ENCODE measurements around the gene MAPK8. TPM values are rescaled to one million over a fixed set of nuclear protein-coding genes. Genes with fewer than 3 reads are reported as not detected.

The MAPK8 gene
- total RNA-seq, 3 donors from 2014 or later = 47.1 to 56.4 (median 53.5) TPM

DNA sequence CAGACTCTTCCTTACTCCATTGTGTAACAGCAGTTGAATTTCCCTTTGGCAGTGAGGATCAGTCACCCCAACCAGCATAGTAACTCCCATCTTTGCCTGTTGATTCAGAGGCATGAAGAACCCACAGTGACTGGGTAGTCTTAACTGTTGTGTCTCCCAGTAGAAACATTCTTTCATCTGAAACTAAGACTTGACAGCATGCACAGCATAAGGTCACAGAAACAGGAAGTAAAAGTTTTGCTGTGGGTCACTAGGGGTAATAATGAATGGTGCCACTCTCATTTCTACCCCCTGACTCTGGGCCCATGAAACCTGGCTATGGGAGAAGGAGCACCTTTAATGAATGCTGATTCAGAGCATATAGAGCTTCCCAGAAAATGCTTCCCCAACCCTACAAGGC, 23.6 kb upstream of the MAPK8 start:
- no peaks in the 10 kb centered on the region for H3K36me3 ChIP-seq (ENCODE audit: low read depth)
- H3K4me1 ChIP-seq (ENCODE audit: low read depth) = no peaks in the 10 kb centered on the region
- no peak overlapping the region for H3K4me3 ChIP-seq
- no peak for ATAC-seq
- TF ChIP-seq, protein P1, sequence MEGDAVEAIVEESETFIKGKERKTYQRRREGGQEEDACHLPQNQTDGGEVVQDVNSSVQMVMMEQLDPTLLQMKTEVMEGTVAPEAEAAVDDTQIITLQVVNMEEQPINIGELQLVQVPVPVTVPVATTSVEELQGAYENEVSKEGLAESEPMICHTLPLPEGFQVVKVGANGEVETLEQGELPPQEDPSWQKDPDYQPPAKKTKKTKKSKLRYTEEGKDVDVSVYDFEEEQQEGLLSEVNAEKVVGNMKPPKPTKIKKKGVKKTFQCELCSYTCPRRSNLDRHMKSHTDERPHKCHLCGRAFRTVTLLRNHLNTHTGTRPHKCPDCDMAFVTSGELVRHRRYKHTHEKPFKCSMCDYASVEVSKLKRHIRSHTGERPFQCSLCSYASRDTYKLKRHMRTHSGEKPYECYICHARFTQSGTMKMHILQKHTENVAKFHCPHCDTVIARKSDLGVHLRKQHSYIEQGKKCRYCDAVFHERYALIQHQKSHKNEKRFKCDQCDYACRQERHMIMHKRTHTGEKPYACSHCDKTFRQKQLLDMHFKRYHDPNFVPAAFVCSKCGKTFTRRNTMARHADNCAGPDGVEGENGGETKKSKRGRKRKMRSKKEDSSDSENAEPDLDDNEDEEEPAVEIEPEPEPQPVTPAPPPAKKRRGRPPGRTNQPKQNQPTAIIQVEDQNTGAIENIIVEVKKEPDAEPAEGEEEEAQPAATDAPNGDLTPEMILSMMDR (IDR thresholded peaks at IDR 0.05) = no peak
- no peak for DNase-seq
- H3K9me3 ChIP-seq = no peaks in the 10 kb centered on the region
- intact Hi-C loops (cut with DNase I, micrococcal nuclease) = no loop called here

DNA sequence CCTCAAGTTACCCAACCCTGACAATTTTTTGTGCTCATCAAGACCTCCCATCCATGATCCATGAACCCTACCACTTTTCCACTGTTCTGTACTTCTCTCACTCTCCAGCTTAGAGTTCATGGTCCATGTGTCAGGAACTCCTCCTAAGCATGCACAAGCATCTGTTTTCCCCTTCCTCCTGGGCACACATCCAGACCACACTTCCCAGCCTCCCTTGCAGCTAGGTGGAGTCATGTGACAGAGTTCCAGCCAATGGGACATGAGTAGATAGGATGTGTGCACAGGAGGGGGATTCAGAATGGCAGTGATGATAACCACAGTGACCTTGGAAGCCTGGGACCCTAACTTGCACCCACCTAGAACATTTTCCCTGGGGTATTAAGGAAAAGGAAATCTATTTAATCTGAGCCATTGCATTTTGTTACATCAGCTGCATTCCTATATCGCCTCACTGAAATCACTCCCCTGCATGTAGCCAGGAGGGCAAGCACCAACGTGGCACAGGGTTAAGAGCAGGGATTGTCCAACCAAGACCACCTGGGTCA, 22.4 kb upstream of the MAPK8 start:
- DNase-seq = no peak
- TF ChIP-seq, protein P1 (IDR thresholded peaks at IDR 0.05) = no peak

DNA sequence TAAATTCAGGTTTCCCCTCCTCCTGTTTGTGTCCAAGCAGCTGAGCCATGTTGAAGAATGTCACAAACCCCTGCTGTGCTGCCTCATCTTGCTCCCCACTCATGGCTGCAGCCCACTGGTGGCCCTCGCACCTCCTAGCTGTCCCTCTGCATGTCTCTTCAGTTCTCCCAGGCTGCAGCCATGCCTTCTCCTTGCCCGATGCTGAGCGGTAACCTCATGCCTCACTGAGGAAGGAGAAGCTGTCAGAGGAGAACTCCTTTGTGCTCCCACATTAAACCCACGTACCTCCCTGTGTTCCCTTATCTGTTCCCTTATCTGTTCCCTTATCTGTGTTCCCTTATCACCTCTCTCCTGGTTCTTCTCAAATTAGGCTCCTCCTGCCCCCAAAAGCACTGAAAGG, 21.7 kb upstream of the MAPK8 start:
- no peaks in the 10 kb centered on the region for H3K4me1 ChIP-seq (ENCODE audit: low read depth)
- ATAC-seq = no peak
- no peak for DNase-seq
- no peaks in the 10 kb centered on the region for H3K36me3 ChIP-seq (ENCODE audit: low read depth)
- intact Hi-C loops (cut with DNase I, micrococcal nuclease) = no loop called here
- TF ChIP-seq, protein P1 (IDR thresholded peaks at IDR 0.05) = no peak
- no peaks in the 10 kb centered on the region for H3K9me3 ChIP-seq
- H3K4me3 ChIP-seq = no peak overlapping the region

More for the DNA sequence above, 22.4 kb upstream of the MAPK8 start:
- intact Hi-C loops (cut with DNase I, micrococcal nuclease) = no loop called here
- no peak overlapping the region for H3K4me3 ChIP-seq
- H3K9me3 ChIP-seq = no peaks in the 10 kb centered on the region
- no peaks in the 10 kb centered on the region for H3K36me3 ChIP-seq (ENCODE audit: low read depth)
- ATAC-seq = no peak
- H3K4me1 ChIP-seq (ENCODE audit: low read depth) = no peaks in the 10 kb centered on the region

DNA sequence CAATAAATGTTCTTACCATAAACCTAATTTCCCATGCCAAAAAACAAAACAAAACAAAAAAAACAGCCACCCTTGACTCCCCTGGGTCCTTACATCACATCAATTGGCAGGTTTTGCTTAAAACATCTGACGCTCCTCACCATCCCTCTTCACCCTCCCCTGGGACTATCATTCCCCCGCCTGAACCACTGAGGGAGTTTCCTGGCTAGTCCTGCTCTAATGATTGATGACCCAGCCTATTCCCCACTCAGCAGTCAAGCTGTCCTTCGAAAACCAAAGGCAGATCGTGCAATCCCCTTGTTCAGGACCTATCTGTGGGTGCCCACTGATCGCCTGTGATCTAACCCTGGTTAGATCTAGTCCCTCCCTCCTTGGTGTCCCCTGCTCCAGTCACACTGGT, 20.8 kb upstream of the MAPK8 start:
- H3K9me3 ChIP-seq = no peaks in the 10 kb centered on the region
- DNase-seq (no peak), ATAC-seq (no peak)
- intact Hi-C loops (cut with DNase I, micrococcal nuclease) = no loop called here
- H3K36me3 ChIP-seq (ENCODE audit: low read depth) = no peaks in the 10 kb centered on the region
- no peaks in the 10 kb centered on the region for H3K4me1 ChIP-seq (ENCODE audit: low read depth)
- H3K4me3 ChIP-seq = no peak overlapping the region
- TF ChIP-seq, protein P1 (IDR thresholded peaks at IDR 0.05) = no peak

DNA sequence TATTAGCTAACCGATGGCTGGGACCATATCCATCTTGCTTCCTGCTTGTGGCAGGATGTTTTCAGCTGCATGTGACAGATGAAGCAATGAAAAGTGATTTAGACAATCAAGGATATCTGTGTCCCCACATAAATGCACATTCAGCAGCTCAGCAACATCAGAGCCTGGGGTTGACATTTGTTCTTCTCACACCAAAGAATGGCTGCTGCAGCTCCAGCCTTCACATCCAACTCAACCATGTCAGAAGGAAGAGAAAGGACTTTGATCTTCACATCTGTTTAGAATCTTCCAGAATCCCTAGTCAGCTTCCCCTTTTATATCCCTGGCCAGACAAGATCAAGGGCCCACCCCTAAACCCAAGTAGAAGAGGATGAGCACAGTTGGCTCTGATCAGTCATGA, 20.1 kb upstream of the MAPK8 start:
- TF ChIP-seq, protein P1 (IDR thresholded peaks at IDR 0.05) = no peak

More for the DNA sequence above, 20.1 kb upstream of the MAPK8 start:
- Histone ChIP-seq H3K4me3 (no peak overlapping the region), H3K9me3 (no peaks in the 10 kb centered on the region), H3K4me1 (ENCODE audit: low read depth) (no peaks in the 10 kb centered on the region), H3K36me3 (ENCODE audit: low read depth) (no peaks in the 10 kb centered on the region)
- no peak for DNase-seq
- intact Hi-C loops (cut with DNase I, micrococcal nuclease) = no loop called here
- no peak for ATAC-seq
